ENCODE results near the gene CAPN11. TPM values are rescaled to one million over a fixed set of nuclear protein-coding genes. Genes with fewer than 3 reads are reported as not detected.

CAPN11 gene
- total RNA-seq, result not detected in 2 replicates

DNA sequence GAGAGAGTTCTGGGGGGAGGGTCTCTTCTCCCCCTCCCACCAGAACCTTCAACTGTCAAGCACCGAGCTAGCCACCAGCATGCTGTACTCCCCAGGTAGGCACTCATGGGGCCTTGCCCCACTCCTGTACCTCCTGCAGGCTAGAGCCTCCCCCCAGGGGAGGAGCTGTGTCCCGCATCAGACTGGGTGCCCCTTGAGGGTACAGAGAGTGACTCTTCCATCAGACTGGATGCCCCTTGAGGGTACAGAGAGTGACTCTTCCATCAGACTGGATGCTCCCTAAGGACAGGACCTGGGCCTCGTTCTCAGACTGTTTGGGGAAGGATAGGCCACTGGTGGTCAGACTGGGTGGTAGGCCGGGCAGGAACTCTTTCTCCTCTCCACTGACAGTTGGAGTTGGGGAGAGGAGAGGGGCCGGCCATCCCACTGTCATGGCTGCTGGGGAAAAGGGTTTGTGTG, at the start of gene CAPN11:
Gene CAPN11 (plus strand): TSS at position 51 of the 459 bp plus-strand sequence. CDS start 29 bp downstream, at position 80.

GRCh38 chr6:44127186-44128019, 31.2 kb upstream of the CAPN11 start, which contains the start of the genes MRPL14 and TMEM63B:
Gene MRPL14, minus strand, starts transcription at chr6:44127452. Its CDS starts 10,841 bp downstream, at chr6:44116611.
Gene TMEM63B, plus strand, starts transcription at chr6:44127554. Its CDS starts 7,031 bp downstream, at chr6:44134585.

GRCh38 chr6:44216677-44217331, 58.2 kb downstream of the CAPN11 start, which contains the start of gene MYMX:
Gene MYMX, plus strand, starts transcription at chr6:44216926. Its CDS starts 546 bp downstream, at chr6:44217472.

DNA sequence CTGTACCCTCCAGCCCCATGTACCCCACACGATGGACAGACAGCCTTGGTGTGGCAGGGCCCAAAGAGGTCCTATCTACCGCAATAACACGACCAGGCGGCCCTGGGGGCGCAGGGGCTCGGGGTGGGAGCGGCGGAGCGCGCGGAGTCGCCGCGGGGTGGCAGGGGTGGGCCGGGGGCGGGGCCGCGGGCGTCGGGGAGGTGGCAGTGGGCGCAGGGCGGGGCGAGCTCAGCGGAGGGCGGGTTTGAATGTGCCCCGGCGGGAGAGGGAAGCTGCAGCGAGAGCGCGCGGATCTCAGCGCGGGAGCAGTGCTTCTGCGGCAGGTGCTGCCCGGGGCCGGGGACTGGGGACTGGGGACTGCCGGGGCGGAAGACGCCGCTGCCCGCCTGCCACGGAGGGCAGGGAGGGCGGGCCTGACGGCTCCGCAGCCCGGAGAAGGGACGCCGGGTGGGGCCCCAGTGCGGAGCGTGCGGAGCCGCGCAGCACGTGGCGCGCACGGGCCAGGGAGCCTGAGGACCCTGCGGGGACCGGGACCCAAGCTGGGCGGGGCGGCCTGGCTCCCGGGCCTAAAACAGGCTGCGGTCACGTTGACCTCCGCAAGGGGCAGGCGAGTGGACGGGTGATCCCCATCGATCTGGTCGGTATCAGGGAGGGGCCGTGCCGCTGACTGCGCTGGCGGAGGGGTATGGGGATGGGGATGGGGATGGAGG, 64.9 kb downstream of the CAPN11 start, which contains the start of gene SLC29A1:
Gene SLC29A1 (plus strand): TSS at position 277 of the 710 bp plus-strand sequence. CDS start 3,719 bp downstream, outside the sequence.

Other genes with a start within 250 kb of the CAPN11 start
- gene MRPL14, start 31.4 kb upstream of the CAPN11 start, total RNA-seq, result 30.6 and 34.5 TPM in 2 replicates
- 36.9 and 56.1 TPM in 2 replicates for gene TMEM63B, start 31.3 kb upstream of the CAPN11 start, total RNA-seq
- 0.33 TPM in 1 of 2 replicates, not detected in the other for gene MYMX, start 58.1 kb downstream of the CAPN11 start, total RNA-seq
- gene SLC29A1, start 64.8 kb downstream of the CAPN11 start, total RNA-seq, result 19.1 and 28.1 TPM in 2 replicates
- gene HSP90AB1, start 88.3 kb downstream of the CAPN11 start, total RNA-seq, result 525 and 552 TPM in 2 replicates
- gene SLC35B2, start 98.7 kb downstream of the CAPN11 start, total RNA-seq, result 108 and 149 TPM in 2 replicates
- 2.7 and 3.5 TPM in 2 replicates for gene NFKBIE, start 106.7 kb downstream of the CAPN11 start, total RNA-seq
- gene TMEM151B, start 111.6 kb downstream of the CAPN11 start, total RNA-seq, result not detected in 2 replicates
- gene AARS2, start 154.5 kb downstream of the CAPN11 start, total RNA-seq, result 15.8 and 18.5 TPM in 2 replicates
- not detected in 2 replicates for gene SPATS1, start 183.8 kb downstream of the CAPN11 start, total RNA-seq
- 16.1 and 19.6 TPM in 2 replicates for gene CDC5L, start 228.9 kb downstream of the CAPN11 start, total RNA-seq

Data from smooth muscle cell of the pulmonary artery (primary cell).